H9 (cell line): ENCODE data around the gene RPL18. TPM values are rescaled to one million over a fixed set of nuclear protein-coding genes. Genes with fewer than 3 reads are reported as not detected.

ENCODE experiments used
- DNase-seq: peaks from one replicate; pipeline ENCODE4 v3.0.0-alpha.2; 2017
- H2AFZ ChIP-seq: one replicate; pipeline ENCODE4 v1.6.1; 2013; ENCODE audit warnings: mild to moderate bottlenecking, low read length, control low read depth, moderate library complexity
- H2AK5ac ChIP-seq: 2 replicates; pipeline ENCODE4 v1.6.1; 2013; ENCODE audit warnings: low read length, control low read depth, mixed read lengths; ENCODE audit not compliant: insufficient read length
- H2BK120ac ChIP-seq: one replicate; pipeline ENCODE4 v1.6.1; 2013; ENCODE audit warnings: low read depth, mild to moderate bottlenecking, low read length, control low read depth, inconsistent platforms; ENCODE audit not compliant: poor library complexity, severe bottlenecking
- H2BK12ac ChIP-seq: 2 replicates; pipeline ENCODE4 v1.6.1; 2013; ENCODE audit warnings: low read length, control low read depth, mixed read lengths, low read depth; ENCODE audit not compliant: insufficient read length
- H2BK15ac ChIP-seq: 2 replicates; pipeline ENCODE4 v1.6.1; 2013; ENCODE audit warnings: low read depth, low read length, control low read depth
- H2BK20ac ChIP-seq: one replicate; pipeline ENCODE4 v1.6.1; 2013; ENCODE audit warnings: low read depth, mild to moderate bottlenecking, low read length, control low read depth, inconsistent platforms; ENCODE audit not compliant: poor library complexity, severe bottlenecking
- H2BK5ac ChIP-seq: 2 replicates; pipeline ENCODE4 v1.6.1; 2013; ENCODE audit warnings: low read length, control low read depth, mixed read lengths; ENCODE audit not compliant: insufficient read length
- H3K14ac ChIP-seq: 2 replicates; pipeline ENCODE4 v1.6.1; 2013; ENCODE audit warnings: low read length, control low read depth; ENCODE audit not compliant: insufficient read depth
- H3K18ac ChIP-seq: 2 replicates; pipeline ENCODE4 v1.6.1; 2013; ENCODE audit warnings: low read depth, mild to moderate bottlenecking, mixed read lengths, low read length, control low read depth; ENCODE audit not compliant: insufficient read length
- H3K23ac ChIP-seq: 2 replicates; pipeline ENCODE4 v1.6.1; 2013; ENCODE audit warnings: low read length, control low read depth, mixed read lengths, low read depth; ENCODE audit not compliant: insufficient read length
- H3K23me2 ChIP-seq: 2 replicates; pipeline ENCODE4 v1.6.1; 2013; ENCODE audit warnings: low read depth, mild to moderate bottlenecking, mixed read lengths, low read length, control low read depth; ENCODE audit not compliant: insufficient read length, poor library complexity, severe bottlenecking
- H3K27ac ChIP-seq: 2 replicates; pipeline ENCODE4 v1.5.1; 2013; ENCODE audit warnings: low read length, control low read depth, mixed read lengths, low read depth; ENCODE audit not compliant: insufficient read length
- H3K27me3 ChIP-seq: 2 replicates; pipeline ENCODE4 v1.6.1; 2013; ENCODE audit warnings: low read length, control low read depth, inconsistent platforms; ENCODE audit not compliant: insufficient read depth
- H3K4ac ChIP-seq: 2 replicates; pipeline ENCODE4 v1.6.1; 2013; ENCODE audit warnings: low read depth, mild to moderate bottlenecking, control low read depth, inconsistent platforms, low read length, moderate library complexity
- H3K4me1 ChIP-seq: 2 replicates; pipeline ENCODE4 v1.6.1; 2013; ENCODE audit warnings: low read length, control low read depth, inconsistent platforms; ENCODE audit not compliant: insufficient read depth
- H3K4me2 ChIP-seq: 2 replicates; pipeline ENCODE4 v1.6.1; 2013; ENCODE audit warnings: low read length, control low read depth, mixed read lengths; ENCODE audit not compliant: insufficient read length, insufficient read depth
- H3K56ac ChIP-seq: 2 replicates; pipeline ENCODE4 v1.6.1; 2013; ENCODE audit warnings: low read depth, mild to moderate bottlenecking, mixed read lengths, low read length, control low read depth; ENCODE audit not compliant: insufficient read length
- H3K79me1 ChIP-seq: 2 replicates; pipeline ENCODE4 v1.6.1; 2013; ENCODE audit warnings: low read depth, mild to moderate bottlenecking, moderate library complexity, low read length, control low read depth, inconsistent platforms; ENCODE audit not compliant: insufficient read depth, poor library complexity, severe bottlenecking
- H3K79me2 ChIP-seq: 2 replicates; pipeline ENCODE4 v1.6.1; 2013; ENCODE audit warnings: low read length, control low read depth, inconsistent platforms; ENCODE audit not compliant: insufficient read depth
- H3K9ac ChIP-seq: 2 replicates; pipeline ENCODE4 v1.6.1; 2013; ENCODE audit warnings: low read length, control low read depth, mixed read lengths; ENCODE audit not compliant: insufficient read length; ENCODE audit errors: extremely low read depth
- H3K9me3 ChIP-seq: one replicate; pipeline ENCODE4 v1.6.1; 2013; ENCODE audit warnings: low read depth, low read length, inconsistent platforms; ENCODE audit not compliant: control insufficient read depth
- H3T11ph ChIP-seq: one replicate; pipeline ENCODE4 v1.6.1; 2013; ENCODE audit warnings: mild to moderate bottlenecking, low read length, control low read depth, inconsistent platforms
- H4K20me1 ChIP-seq: one replicate; pipeline ENCODE4 v1.6.1; 2013; ENCODE audit not compliant: control insufficient read depth, insufficient read length, insufficient read depth
- H4K5ac ChIP-seq: 2 replicates; pipeline ENCODE4 v1.6.1; 2013; ENCODE audit warnings: low read depth, mild to moderate bottlenecking, mixed read lengths, low read length, control low read depth; ENCODE audit not compliant: insufficient read length
- H4K8ac ChIP-seq: replicated peaks from 2 replicates; pipeline ENCODE4 v1.6.1; 2013; ENCODE audit warnings: low read length, control low read depth, mixed read lengths, low read depth; ENCODE audit not compliant: insufficient read length
- H4K91ac ChIP-seq: 2 replicates; pipeline ENCODE4 v1.6.1; 2013; ENCODE audit warnings: low read depth, mild to moderate bottlenecking, moderate library complexity, mixed read lengths, low read length, control low read depth; ENCODE audit not compliant: insufficient read length
- H3K27ac Mint-ChIP-seq, 3 experiments: 2 replicates in 2 of 3; 3 replicates in 1 of 3; pipeline ENCODE4 v1.8.0; 2020 to 2021; ENCODE audit warnings: mixed read lengths in 3 of 3, mild to moderate bottlenecking in 1 of 3, moderate library complexity in 1 of 3
- H3K27me3 Mint-ChIP-seq: 2 replicates; pipeline ENCODE4 v1.8.0; 2021; ENCODE audit warnings: low read depth, mild to moderate bottlenecking, moderate library complexity, mixed read lengths
- H3K36me3 Mint-ChIP-seq, 3 experiments: 2 replicates in 2 of 3; 3 replicates in 1 of 3; pipeline ENCODE4 v1.8.0; 2020 to 2021; ENCODE audit warnings: low read depth in 3 of 3, mixed read lengths in 3 of 3; ENCODE audit not compliant: insufficient read depth in 1 of 3
- H3K4me1 Mint-ChIP-seq, 2 experiments: 2 replicates each; pipeline ENCODE4 v1.8.0; 2020; ENCODE audit warnings: mixed read lengths in 2 of 2
- H3K4me3 Mint-ChIP-seq, 2 experiments: 2 replicates in 1 of 2; 3 replicates in 1 of 2; pipeline ENCODE4 v1.8.0; 2020 to 2021; ENCODE audit warnings: mild to moderate bottlenecking in 2 of 2, mixed read lengths in 2 of 2, moderate library complexity in 1 of 2
- H3K9me3 Mint-ChIP-seq, 2 experiments: 2 replicates in 1 of 2; 3 replicates in 1 of 2; pipeline ENCODE4 v1.8.0; 2020; ENCODE audit warnings: mild to moderate bottlenecking in 2 of 2, mixed read lengths in 2 of 2, moderate library complexity in 1 of 2
- CTCF ChIP-seq: fragments of 200-600 bp; sonication (generic); conservative IDR thresholded peaks from 3 replicates; pipeline ENCODE4 v1.8.0; 2021; ENCODE audit warnings: antibody characterized with exemption, mild to moderate bottlenecking
- WGBS: extraction: QIAGEN DNeasy Blood & Tissue Kit; methylation state at CpG from one replicate; pipeline ENCODE4 v1.1.7; 2013; ENCODE audit warnings: missing lambda C conversion rate, low lambda C conversion rate, mixed read lengths; ENCODE audit not compliant: insufficient read length; ENCODE audit errors: extremely low coverage; 5-methylcytosine and 5-hydroxymethylcytosine counted together
- total RNA-seq: library from RNA; stranded (reverse); gene quantifications from 2 replicates; pipeline ENCODE4 v1.2.1, GENCODE V29; 2021

RPL18 gene
- total RNA-seq, 1 experiment from 2014 or later: 1,855 TPM

GRCh38 chr19:48624791-48625723 lies 6.1 kb upstream of the RPL18 start:
- peaks cover 3% of the 10 kb centered on the region; the same call in 1 of the 2 replicates for H3K4me1 ChIP-seq
- no peak overlapping the region for H3K27ac ChIP-seq
- H3K27me3 Mint-ChIP-seq: no peaks in the 10 kb centered on the region
- H3K56ac ChIP-seq: no peak overlapping the region
- no peak overlapping the region for H3K18ac ChIP-seq
- H3K23ac ChIP-seq: no peak overlapping the region
- H3K9me3 Mint-ChIP-seq: no peaks in the 10 kb centered on the region; a peak in 1 of 5 replicates
- H2BK20ac ChIP-seq: no peak overlapping the region
- H3K4ac ChIP-seq: no peak overlapping the region
- no peaks in the 10 kb centered on the region for H3K27me3 ChIP-seq
- no peak overlapping the region for H2BK15ac ChIP-seq
- H4K5ac ChIP-seq: no peak overlapping the region
- no peak overlapping the region for H2BK120ac ChIP-seq
- H3K9me3 ChIP-seq: no peaks in the 10 kb centered on the region
- H3K36me3 Mint-ChIP-seq: peaks cover 6 to 26% (median 24%) of the 10 kb centered on the region in 3 experiments; a peak in 6 of 7 replicates
- H3K14ac ChIP-seq: no peak overlapping the region
- WGBS: no CpG with 5 or more reads among the region's 24 CpGs
- H3K4me2 ChIP-seq: peak overlapping the region; percentile 61
- H3K23me2 ChIP-seq: peaks cover 8% of the 10 kb centered on the region
- H2BK12ac ChIP-seq: no peak overlapping the region
- no peak overlapping the region for H2AK5ac ChIP-seq
- TF ChIP-seq CTCF: no peak
- no peaks in the 10 kb centered on the region for H4K20me1 ChIP-seq
- peak overlapping the region; percentile 86 to 88 for H3K4me3 Mint-ChIP-seq
- no peak overlapping the region for H2AFZ ChIP-seq
- H4K8ac ChIP-seq: no peak overlapping the region
- H2BK5ac ChIP-seq: no peak overlapping the region
- DNase-seq: no peak
- peaks cover 25 to 30% of the 10 kb centered on the region in 2 experiments for H3K4me1 Mint-ChIP-seq
- H3K79me1 ChIP-seq: no peaks in the 10 kb centered on the region
- peak overlapping the region; percentile 91 to 98 (median 97); a peak in 5 of 7 replicates for H3K27ac Mint-ChIP-seq
- H3K9ac ChIP-seq: peak overlapping the region; percentile 48
- peaks cover 4% of the 10 kb centered on the region; the same call in 1 of the 2 replicates for H3K79me2 ChIP-seq
- no peak overlapping the region for H4K91ac ChIP-seq
- no peak overlapping the region for H3T11ph ChIP-seq
